Upper lobe of left lung (tissue), 4 donors: ENCODE measurements around the gene TMEM135.

Source experiments
- POLR2AphosphoS5 ChIP-seq, 2 donors: sonication (generic); formaldehyde crosslinking; IDR thresholded peaks; one replicate each; pipeline ENCODE4 v1.5.1; 2017; ENCODE audit warnings: antibody characterized with exemption in 2 of 2
- TF ChIP-seq, protein P1 (sequence below), 6 experiments: fragments of 450-650 bp in 4 of 6; fragments of 200-600 bp in 2 of 6; sonication (generic) in 2 of 6; IDR thresholded peaks; one replicate each; pipeline ENCODE4 v1.5.1; 2016 to 2019; ENCODE audit warnings: antibody characterized with exemption in 6 of 6

DNA sequence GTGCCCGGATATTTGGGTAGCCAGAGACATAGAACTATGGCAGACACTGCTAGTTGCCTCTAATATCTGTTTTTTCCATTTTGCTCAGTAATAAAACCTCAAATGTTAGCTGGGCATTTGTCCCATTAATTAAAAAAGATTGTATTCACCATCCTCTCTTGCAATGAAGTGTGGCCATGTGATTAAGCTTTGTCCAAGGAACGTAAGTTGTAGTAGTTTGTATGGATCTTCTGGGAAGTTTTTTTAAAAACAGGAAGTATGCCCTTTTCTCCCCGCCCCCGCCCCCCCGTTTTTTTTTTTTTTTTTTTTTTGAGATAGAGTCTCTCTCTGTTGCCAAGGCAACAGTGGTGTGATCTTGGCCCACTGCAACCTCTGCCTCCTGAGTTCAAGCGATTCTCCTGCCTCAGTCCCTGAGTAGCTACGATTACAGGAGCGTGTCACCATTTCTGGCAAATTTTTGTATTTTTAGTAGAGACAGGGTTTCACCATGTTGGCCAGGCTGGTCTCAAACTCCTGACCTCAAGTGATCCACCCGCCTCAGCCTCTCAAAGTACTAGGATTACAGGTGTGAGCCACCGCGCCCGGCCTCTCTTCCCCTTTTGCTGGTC lies 1.7 kb upstream of the TMEM135 start:
- TF ChIP-seq, protein P1, sequence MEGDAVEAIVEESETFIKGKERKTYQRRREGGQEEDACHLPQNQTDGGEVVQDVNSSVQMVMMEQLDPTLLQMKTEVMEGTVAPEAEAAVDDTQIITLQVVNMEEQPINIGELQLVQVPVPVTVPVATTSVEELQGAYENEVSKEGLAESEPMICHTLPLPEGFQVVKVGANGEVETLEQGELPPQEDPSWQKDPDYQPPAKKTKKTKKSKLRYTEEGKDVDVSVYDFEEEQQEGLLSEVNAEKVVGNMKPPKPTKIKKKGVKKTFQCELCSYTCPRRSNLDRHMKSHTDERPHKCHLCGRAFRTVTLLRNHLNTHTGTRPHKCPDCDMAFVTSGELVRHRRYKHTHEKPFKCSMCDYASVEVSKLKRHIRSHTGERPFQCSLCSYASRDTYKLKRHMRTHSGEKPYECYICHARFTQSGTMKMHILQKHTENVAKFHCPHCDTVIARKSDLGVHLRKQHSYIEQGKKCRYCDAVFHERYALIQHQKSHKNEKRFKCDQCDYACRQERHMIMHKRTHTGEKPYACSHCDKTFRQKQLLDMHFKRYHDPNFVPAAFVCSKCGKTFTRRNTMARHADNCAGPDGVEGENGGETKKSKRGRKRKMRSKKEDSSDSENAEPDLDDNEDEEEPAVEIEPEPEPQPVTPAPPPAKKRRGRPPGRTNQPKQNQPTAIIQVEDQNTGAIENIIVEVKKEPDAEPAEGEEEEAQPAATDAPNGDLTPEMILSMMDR (IDR thresholded peaks at IDR 0.05) = no peak
- no peak for TF ChIP-seq POLR2AphosphoS5 (IDR thresholded peaks at IDR 0.05)
